HepG2 (cell line): ENCODE results near the gene TRERF1. TPM values are rescaled to one million over a fixed set of nuclear protein-coding genes. Genes with fewer than 3 reads are reported as not detected.

ENCODE experiments used
- ATAC-seq: fragments of 200-7000 bp; cut with Tn5 transposase; 3 replicates; pipeline ENCODE4 v1.9.1; 2020; ENCODE audit warnings: mild to moderate bottlenecking, moderate library complexity
- BruUV-seq: library from RNA; stranded (reverse); fragments of 400-500 nt; replicated peaks from 2 replicates; lab custom pipeline; 2021; lab: Mats Ljungman, UMichigan
- CTCF ChIA-PET: fragments of 300-600 bp; formaldehyde crosslinking; extraction: SDS; loops from one replicate; lab custom pipeline; 2021; ENCODE audit warnings: low total read pairs, inconsistent platforms, low intra/inter-chr PET ratio; lab: Yijun Ruan, JAX
- POLR2A ChIA-PET: fragments of 350-600 bp; sonication (Branson Sonifier 250); formaldehyde crosslinking; loops from one replicate; lab custom pipeline; 2020; ENCODE audit warnings: antibody characterized with exemption, inconsistent platforms; lab: Yijun Ruan, JAX
- DNase-seq: peaks from one replicate; pipeline ENCODE4 v3.0.0-alpha.2; 2015; ENCODE audit warnings: low spot score
- FAIRE-seq: peaks from 3 replicates; lab custom pipeline; 2011; peaks lifted over from hg19 to GRCh38; lab: Jason Lieb, UNC
- H2AFZ ChIP-seq: one replicate; pipeline ENCODE4 v1.6.1; 2011; ENCODE audit warnings: low read length, inconsistent platforms
- H3K27ac ChIP-seq: fragments of 300-600 bp; 3 replicates; pipeline ENCODE4 v1.8.0; 2011; ENCODE audit warnings: mixed run types, mild to moderate bottlenecking, mixed read lengths, low read length, inconsistent platforms; ENCODE audit not compliant: insufficient read depth; ENCODE audit errors: extremely low read length
- H3K27me3 ChIP-seq, 2 experiments: fragments of 200-600 bp in 1 of 2; 2 replicates in 1 of 2; 3 replicates in 1 of 2; pipeline versions ENCODE4 v1.6.0 to v1.8.0; 2011; ENCODE audit warnings: low read length in 2 of 2, mild to moderate bottlenecking in 2 of 2, moderate library complexity in 2 of 2, inconsistent platforms in 1 of 2; ENCODE audit not compliant: insufficient read depth in 2 of 2, control insufficient read depth in 1 of 2
- H3K36me3 ChIP-seq, 2 experiments: fragments of 200-600 bp in 1 of 2; replicated peaks in 1 of 2; 2 replicates in 1 of 2; 3 replicates in 1 of 2; pipeline versions ENCODE4 v1.5.1 to v1.8.0; 2011; ENCODE audit warnings: low read length in 2 of 2, inconsistent platforms in 1 of 2; ENCODE audit not compliant: insufficient read depth in 2 of 2, control insufficient read depth in 1 of 2
- H3K4me1 ChIP-seq: 2 replicates; pipeline ENCODE4 v1.5.1; 2012; ENCODE audit warnings: low read length, inconsistent platforms; ENCODE audit not compliant: insufficient read depth
- H3K4me2 ChIP-seq: 2 replicates; pipeline ENCODE4 v1.6.0; 2011; ENCODE audit warnings: low read depth, low read length, inconsistent platforms
- H3K4me3 ChIP-seq, 3 experiments: fragments of 200-600 bp in 1 of 3; sonication (generic), shearing (Covaris generic) in 1 of 3; replicated peaks in 1 of 3; 2 replicates each; pipeline ENCODE4 v1.5.1; 2011 to 2016; ENCODE audit warnings: low read length in 3 of 3, inconsistent platforms in 2 of 3, low read depth in 2 of 3, mild to moderate bottlenecking in 2 of 3, control low read depth in 1 of 3, mixed read lengths in 1 of 3; ENCODE audit not compliant: insufficient read depth in 1 of 3
- H3K79me2 ChIP-seq: one replicate; pipeline ENCODE4 v1.6.1; 2011; ENCODE audit warnings: low read length, inconsistent platforms; ENCODE audit not compliant: insufficient read depth
- H3K9ac ChIP-seq: 2 replicates; pipeline ENCODE4 v1.6.0; 2011; ENCODE audit warnings: mild to moderate bottlenecking, low read depth, low read length, inconsistent platforms; ENCODE audit not compliant: insufficient read depth
- H3K9me3 ChIP-seq: 2 replicates; pipeline ENCODE4 v1.5.1; 2012; ENCODE audit warnings: mild to moderate bottlenecking, low read length
- H4K20me1 ChIP-seq: 2 replicates; pipeline ENCODE4 v1.6.0; 2011; ENCODE audit warnings: inconsistent platforms, mild to moderate bottlenecking, low read length, moderate library complexity; ENCODE audit not compliant: insufficient read depth
- REXO4 ChIP-seq: sonication (generic); formaldehyde crosslinking; IDR thresholded peaks from 2 replicates; pipeline ENCODE4 v1.8.0; 2022; ENCODE audit warnings: missing genetic modification reagents, mild to moderate bottlenecking, borderline replicate concordance
- ZNF496 ChIP-seq: sonication (generic); formaldehyde crosslinking; IDR thresholded peaks from 2 replicates; pipeline ENCODE4 v1.8.1; 2023; ENCODE audit warnings: mild to moderate bottlenecking, moderate library complexity, missing genetic modification reagents; ENCODE audit not compliant: insufficient replicate concordance
- ZNF724P ChIP-seq: sonication (generic); formaldehyde crosslinking; IDR thresholded peaks from 2 replicates; pipeline ENCODE4 v1.8.0; 2022; ENCODE audit warnings: missing genetic modification reagents, borderline replicate concordance
- ZNF746 ChIP-seq: sonication (generic); formaldehyde crosslinking; IDR thresholded peaks from 2 replicates; pipeline ENCODE4 v1.8.0; 2022; ENCODE audit warnings: mild to moderate bottlenecking, missing genetic modification reagents
- WGBS: methylation state at CpG from one replicate; pipeline ENCODE4 v1.1.6; 2017; ENCODE audit warnings: low lambda C conversion rate; 5-methylcytosine and 5-hydroxymethylcytosine counted together
- in situ Hi-C: cut with HindIII; loops from 2 replicates; pipeline ENCODE4 v1.10.0; 2017; ENCODE audit warnings: low pct_unique_long_range_greater_than_20kb; ENCODE audit not compliant: extremely low pct_ligation_motif_present
- intact Hi-C: fragments of 100-400 bp; cut with micrococcal nuclease; formaldehyde crosslinking; loops from one replicate; pipeline ENCODE4 v1.10.0; 2022; ENCODE audit not compliant: unreplicated experiment
- polyA plus RNA-seq, 8 experiments: library from polyadenylated mRNA; depleted of rRNA in 3 of 8; stranded (reverse) in 7 of 8; unstranded in 1 of 8; fragments of >200 nt; fragmentation: Illumina TruSeq in 4 of 8; extraction: Trizol in 4 of 8; gene quantifications; 2 replicates each; pipeline versions ENCODE4 v1.2.1 to v1.2.3, GENCODE V29; 2011 to 2016; ENCODE audit warnings: low read depth in 4 of 8, missing spikeins in 1 of 8, mixed read lengths in 1 of 8; ENCODE audit not compliant: insufficient read depth in 1 of 8
- total RNA-seq, 5 experiments: library from RNA; depleted of rRNA; stranded (reverse); fragments of >200 nt; fragmentation: Illumina TruSeq; extraction: Trizol; gene quantifications; 2 replicates each; pipeline ENCODE4 v1.2.3, GENCODE V29; 2016; ENCODE audit warnings: low read depth in 1 of 5
- TF ChIP-seq, protein P1 (sequence below): sonication (generic); formaldehyde crosslinking; IDR thresholded peaks from 2 replicates; pipeline ENCODE4 v1.4.0; 2020; ENCODE audit warnings: low read depth, missing genetic modification reagents
- TF ChIP-seq, protein P2 (sequence below), 2 experiments: sonication (generic) in 1 of 2; formaldehyde crosslinking in 1 of 2; IDR thresholded peaks; 2 replicates each; pipeline versions ENCODE4 v1.4.0 to v1.6.1; 2018 to 2020; ENCODE audit warnings: missing genetic modification reagents in 2 of 2, borderline replicate concordance in 1 of 2, low read depth in 1 of 2, mild to moderate bottlenecking in 1 of 2, missing biosample characterization in 1 of 2
- TF ChIP-seq, protein P3 (sequence below), 2 experiments: sonication (generic) in 1 of 2; formaldehyde crosslinking in 1 of 2; IDR thresholded peaks; 2 replicates each; pipeline versions ENCODE4 v1.6.1 to v1.9.0; 2014 to 2022; ENCODE audit warnings: antibody characterized with exemption in 1 of 2, borderline replicate concordance in 1 of 2, inconsistent platforms in 1 of 2, low read depth in 1 of 2, missing genetic modification reagents in 1 of 2

TRERF1 gene
- total and polyA plus RNA-seq, 2 of the 13 experiments (the other 11 are each of a cell fraction or from before 2014, with no cell fraction given): 0.02 TPM; not detected in 1

DNA sequence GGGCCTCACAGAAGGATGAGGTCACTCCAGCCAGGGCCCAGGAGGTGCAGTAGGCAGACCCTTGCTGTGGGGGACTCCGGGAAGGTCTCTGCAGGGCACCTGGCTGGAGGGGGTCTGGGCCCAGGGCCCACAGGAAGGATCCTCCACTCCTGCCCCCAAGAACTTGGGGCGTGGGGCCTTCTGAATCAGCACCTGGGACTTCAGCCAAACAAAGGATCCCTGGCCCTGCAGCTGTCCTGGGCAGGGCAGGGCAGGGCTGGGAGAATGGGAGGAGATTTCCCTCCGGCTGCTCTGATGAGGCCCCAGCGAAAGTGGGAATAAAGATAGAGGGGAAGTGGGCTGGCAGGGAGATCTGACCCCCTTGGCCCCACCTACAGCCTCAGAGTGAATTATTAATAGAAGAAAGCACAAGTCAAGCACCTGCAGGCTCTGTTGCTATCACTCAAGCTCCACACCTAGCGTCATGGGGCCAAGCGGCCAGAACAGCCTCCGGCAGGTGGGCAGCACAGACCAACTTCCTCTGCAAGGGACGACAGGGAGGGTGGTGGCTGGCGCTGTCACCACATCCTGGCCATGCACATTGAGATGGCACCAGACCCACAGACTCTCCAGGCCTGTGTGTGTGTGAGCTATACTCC, 172.5 kb downstream of the TRERF1 start (continued):
- TF ChIP-seq, protein P1, sequence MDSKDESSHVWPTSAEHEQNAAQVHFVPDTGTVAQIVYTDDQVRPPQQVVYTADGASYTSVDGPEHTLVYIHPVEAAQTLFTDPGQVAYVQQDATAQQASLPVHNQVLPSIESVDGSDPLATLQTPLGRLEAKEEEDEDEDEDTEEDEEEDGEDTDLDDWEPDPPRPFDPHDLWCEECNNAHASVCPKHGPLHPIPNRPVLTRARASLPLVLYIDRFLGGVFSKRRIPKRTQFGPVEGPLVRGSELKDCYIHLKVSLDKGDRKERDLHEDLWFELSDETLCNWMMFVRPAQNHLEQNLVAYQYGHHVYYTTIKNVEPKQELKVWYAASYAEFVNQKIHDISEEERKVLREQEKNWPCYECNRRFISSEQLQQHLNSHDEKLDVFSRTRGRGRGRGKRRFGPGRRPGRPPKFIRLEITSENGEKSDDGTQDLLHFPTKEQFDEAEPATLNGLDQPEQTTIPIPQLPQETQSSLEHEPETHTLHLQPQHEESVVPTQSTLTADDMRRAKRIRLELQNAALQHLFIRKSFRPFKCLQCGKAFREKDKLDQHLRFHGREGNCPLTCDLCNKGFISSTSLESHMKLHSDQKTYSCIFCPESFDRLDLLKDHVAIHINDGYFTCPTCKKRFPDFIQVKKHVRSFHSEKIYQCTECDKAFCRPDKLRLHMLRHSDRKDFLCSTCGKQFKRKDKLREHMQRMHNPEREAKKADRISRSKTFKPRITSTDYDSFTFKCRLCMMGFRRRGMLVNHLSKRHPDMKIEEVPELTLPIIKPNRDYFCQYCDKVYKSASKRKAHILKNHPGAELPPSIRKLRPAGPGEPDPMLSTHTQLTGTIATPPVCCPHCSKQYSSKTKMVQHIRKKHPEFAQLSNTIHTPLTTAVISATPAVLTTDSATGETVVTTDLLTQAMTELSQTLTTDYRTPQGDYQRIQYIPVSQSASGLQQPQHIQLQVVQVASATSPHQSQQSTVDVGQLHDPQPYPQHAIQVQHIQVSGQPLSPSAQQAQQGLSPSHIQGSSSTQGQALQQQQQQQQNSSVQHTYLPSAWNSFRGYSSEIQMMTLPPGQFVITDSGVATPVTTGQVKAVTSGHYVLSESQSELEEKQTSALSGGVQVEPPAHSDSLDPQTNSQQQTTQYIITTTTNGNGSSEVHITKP (CRISPR knock-in tag): no peak
- TF ChIP-seq ZNF724P (no peak), ZNF746 (CRISPR knock-in tag) (no peak), ZNF496 (CRISPR knock-in tag) (no peak)
- TF ChIP-seq, all 625 proteins: peak for 0

DNA sequence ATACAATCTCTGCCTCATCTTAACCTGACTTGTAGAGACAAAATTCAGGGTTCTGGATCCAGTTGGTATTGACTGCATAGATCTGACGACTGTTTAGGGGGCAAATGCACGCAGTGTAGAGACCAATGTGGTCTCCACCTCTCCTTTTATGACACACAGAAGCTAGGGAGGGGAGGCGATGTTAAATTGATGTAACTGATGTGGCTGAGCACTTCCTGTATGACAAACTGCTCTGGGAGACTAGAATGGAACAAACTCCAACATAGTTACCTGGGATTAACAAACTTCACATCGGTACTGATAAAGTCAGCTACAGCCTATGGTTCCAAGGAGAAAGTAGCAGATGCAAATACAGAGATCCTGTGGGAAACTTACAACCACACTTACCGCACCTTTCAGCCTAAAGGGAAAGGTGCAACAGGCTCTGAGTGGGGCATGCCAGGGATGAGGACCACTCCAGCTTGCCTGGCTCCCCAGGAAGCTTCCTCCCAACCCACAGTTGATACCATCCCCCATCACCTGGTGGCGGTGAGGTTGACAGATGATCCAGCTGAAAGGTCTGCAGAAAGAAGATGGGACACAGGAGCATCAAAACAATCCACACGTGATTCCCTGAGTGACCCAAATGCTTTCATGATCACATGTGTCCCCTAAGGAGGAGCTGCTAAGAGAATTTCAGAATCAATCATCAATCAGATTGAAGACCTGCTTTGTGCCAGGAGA, 173.4 kb downstream of the TRERF1 start:
- ChIA-PET POLR2A (no interaction called here), CTCF (no interaction called here)
- intact Hi-C loops: no loop called here
- Histone ChIP-seq H3K9ac (no peak overlapping the region), H4K20me1 (no peaks in the 10 kb centered on the region), H3K4me1 (peaks cover 19% of the 10 kb centered on the region), H3K79me2 (no peaks in the 10 kb centered on the region), H3K27me3 (peaks cover 2 to 17% of the 10 kb centered on the region in 2 experiments; a peak in 4 of 5 replicates), H3K4me2 (no peak overlapping the region), H3K27ac (no peak overlapping the region), H2AFZ (no peak overlapping the region), H3K9me3 (no peaks in the 10 kb centered on the region), H3K36me3 (no peaks in the 10 kb centered on the region), H3K4me3 (no peak overlapping the region)
- BruUV-seq: no TSS peak
- in situ Hi-C loops: no loop called here
- DNase-seq (no peak), FAIRE-seq (no peak), ATAC-seq (no peak)
- 21% methylated on average over 7 of the region's 7 CpGs for WGBS
- TF ChIP-seq, protein P2, sequence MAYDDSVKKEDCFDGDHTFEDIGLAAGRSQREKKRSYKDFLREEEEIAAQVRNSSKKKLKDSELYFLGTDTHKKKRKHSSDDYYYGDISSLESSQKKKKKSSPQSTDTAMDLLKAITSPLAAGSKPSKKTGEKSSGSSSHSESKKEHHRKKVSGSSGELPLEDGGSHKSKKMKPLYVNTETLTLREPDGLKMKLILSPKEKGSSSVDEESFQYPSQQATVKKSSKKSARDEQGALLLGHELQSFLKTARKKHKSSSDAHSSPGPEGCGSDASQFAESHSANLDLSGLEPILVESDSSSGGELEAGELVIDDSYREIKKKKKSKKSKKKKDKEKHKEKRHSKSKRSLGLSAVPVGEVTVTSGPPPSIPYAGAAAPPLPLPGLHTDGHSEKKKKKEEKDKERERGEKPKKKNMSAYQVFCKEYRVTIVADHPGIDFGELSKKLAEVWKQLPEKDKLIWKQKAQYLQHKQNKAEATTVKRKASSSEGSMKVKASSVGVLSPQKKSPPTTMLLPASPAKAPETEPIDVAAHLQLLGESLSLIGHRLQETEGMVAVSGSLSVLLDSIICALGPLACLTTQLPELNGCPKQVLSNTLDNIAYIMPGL (CRISPR knock-in tag; IDR thresholded peaks at IDR 0.05; ENCODE audit: borderline replicate concordance in 1 of 2, low read depth in 1 of 2): no peak
- TF ChIP-seq, protein P3, sequence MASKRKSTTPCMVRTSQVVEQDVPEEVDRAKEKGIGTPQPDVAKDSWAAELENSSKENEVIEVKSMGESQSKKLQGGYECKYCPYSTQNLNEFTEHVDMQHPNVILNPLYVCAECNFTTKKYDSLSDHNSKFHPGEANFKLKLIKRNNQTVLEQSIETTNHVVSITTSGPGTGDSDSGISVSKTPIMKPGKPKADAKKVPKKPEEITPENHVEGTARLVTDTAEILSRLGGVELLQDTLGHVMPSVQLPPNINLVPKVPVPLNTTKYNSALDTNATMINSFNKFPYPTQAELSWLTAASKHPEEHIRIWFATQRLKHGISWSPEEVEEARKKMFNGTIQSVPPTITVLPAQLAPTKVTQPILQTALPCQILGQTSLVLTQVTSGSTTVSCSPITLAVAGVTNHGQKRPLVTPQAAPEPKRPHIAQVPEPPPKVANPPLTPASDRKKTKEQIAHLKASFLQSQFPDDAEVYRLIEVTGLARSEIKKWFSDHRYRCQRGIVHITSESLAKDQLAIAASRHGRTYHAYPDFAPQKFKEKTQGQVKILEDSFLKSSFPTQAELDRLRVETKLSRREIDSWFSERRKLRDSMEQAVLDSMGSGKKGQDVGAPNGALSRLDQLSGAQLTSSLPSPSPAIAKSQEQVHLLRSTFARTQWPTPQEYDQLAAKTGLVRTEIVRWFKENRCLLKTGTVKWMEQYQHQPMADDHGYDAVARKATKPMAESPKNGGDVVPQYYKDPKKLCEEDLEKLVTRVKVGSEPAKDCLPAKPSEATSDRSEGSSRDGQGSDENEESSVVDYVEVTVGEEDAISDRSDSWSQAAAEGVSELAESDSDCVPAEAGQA (IDR thresholded peaks at IDR 0.05; ENCODE audit: low read depth): no peak
- TF ChIP-seq, protein P3 (CRISPR knock-in tag; IDR thresholded peaks at IDR 0.05; ENCODE audit: borderline replicate concordance): no peak
- TF ChIP-seq REXO4 (CRISPR knock-in tag): no peak
